Measurements from ENCODE around the gene HSD17B4. TPM values are rescaled to one million over a fixed set of nuclear protein-coding genes. Genes with fewer than 3 reads are reported as not detected.

The HSD17B4 gene
- total RNA-seq, 4 donors from 2014 or later, result 105 to 224 (median 166) TPM

DNA sequence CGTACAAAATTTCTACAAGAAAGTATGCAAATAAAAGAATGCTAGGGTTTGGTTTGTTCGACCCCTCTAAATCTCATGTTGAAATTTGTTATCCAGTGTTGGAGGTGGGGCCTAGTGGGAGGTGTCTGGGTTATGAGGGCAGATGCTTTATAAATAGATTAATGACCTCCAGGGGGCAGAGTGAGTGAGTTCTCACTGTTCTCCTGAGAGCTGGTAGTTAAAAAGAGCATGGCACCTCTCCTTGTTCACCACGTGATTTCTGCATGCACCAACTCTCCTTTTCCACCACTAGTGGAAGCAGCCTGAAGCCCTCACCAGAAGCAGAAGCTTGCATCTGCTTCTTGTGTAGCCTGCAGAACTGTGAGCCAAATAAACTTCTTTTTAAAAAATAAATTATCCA, 126.6 kb downstream of the HSD17B4 start:
- WGBS, 2 donors (ENCODE audit: low coverage in 1 of 2), result 61 to 68% methylated on average over 3 of the region's 3 CpGs
- H3K9me3 ChIP-seq, result no peaks in the 10 kb centered on the region
- H3K27ac ChIP-seq, result no peak overlapping the region
- H3K4me1 ChIP-seq, result no peaks in the 10 kb centered on the region
- in situ Hi-C loops (cut with MboI; ENCODE audit: low pct_ligation_motif_present in 1 of 4, low pct_unique_long_range_greater_than_20kb in 1 of 4, low sequenced_read_pairs in 3 of 4) (no loop called here), intact Hi-C loops (cut with DNase I; ENCODE audit: low total_unique reads) (no loop called here)
- H3K4me3 ChIP-seq, result no peak overlapping the region
- no peaks in the 10 kb centered on the region for H3K36me3 ChIP-seq
- H3K27me3 ChIP-seq, result no peaks in the 10 kb centered on the region
- no peak for DNase-seq
- TF ChIP-seq EP300 (IDR thresholded peaks at IDR 0.05; ENCODE audit: low read depth), result no peak
- TF ChIP-seq, protein P1, sequence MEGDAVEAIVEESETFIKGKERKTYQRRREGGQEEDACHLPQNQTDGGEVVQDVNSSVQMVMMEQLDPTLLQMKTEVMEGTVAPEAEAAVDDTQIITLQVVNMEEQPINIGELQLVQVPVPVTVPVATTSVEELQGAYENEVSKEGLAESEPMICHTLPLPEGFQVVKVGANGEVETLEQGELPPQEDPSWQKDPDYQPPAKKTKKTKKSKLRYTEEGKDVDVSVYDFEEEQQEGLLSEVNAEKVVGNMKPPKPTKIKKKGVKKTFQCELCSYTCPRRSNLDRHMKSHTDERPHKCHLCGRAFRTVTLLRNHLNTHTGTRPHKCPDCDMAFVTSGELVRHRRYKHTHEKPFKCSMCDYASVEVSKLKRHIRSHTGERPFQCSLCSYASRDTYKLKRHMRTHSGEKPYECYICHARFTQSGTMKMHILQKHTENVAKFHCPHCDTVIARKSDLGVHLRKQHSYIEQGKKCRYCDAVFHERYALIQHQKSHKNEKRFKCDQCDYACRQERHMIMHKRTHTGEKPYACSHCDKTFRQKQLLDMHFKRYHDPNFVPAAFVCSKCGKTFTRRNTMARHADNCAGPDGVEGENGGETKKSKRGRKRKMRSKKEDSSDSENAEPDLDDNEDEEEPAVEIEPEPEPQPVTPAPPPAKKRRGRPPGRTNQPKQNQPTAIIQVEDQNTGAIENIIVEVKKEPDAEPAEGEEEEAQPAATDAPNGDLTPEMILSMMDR (IDR thresholded peaks at IDR 0.05), result peak in 1 of 5 experiments; percentile 11

DNA sequence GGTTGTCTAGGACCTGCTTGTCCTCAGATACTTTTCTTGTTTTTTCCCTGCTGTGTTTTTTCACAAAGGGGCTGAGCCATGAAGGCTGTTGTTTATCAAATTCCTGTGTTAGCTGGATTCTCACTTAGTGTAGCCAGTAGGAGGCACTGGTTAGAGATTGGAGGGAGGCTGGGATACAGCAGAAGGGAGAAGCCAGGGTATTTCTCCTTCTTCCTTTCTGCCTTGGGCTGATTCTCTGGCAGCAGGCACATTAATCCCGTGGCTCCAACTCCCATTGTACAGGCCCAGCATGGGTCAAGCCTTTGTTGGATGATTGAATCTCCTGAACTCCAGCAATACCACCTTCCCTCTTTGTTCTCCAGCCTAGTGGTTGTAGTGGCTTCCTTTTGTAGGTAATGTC, 130.7 kb downstream of the HSD17B4 start:
- H3K36me3 ChIP-seq, result no peaks in the 10 kb centered on the region
- H3K27ac ChIP-seq, result no peak overlapping the region
- TF ChIP-seq EP300 (IDR thresholded peaks at IDR 0.05; ENCODE audit: low read depth) (no peak), POLR2AphosphoS5 (IDR thresholded peaks at IDR 0.05) (no peak), POLR2A (IDR thresholded peaks at IDR 0.05) (no peak)
- TF ChIP-seq, protein P1 (IDR thresholded peaks at IDR 0.05), result no peak
- no peak overlapping the region for H3K4me3 ChIP-seq
- intact Hi-C loops (cut with DNase I; ENCODE audit: low total_unique reads) (no loop called here), in situ Hi-C loops (cut with MboI; ENCODE audit: low pct_ligation_motif_present in 1 of 4, low pct_unique_long_range_greater_than_20kb in 1 of 4, low sequenced_read_pairs in 3 of 4) (no loop called here)
- H3K4me1 ChIP-seq, result no peaks in the 10 kb centered on the region
- no peaks in the 10 kb centered on the region for H3K27me3 ChIP-seq
- DNase-seq, result no peak
- no peaks in the 10 kb centered on the region for H3K9me3 ChIP-seq
- WGBS, 2 donors (ENCODE audit: low coverage in 1 of 2), result 69% methylated on average over 1 of the region's 1 CpG; no CpG with 5 or more reads in 1 of the 2 donors

DNA sequence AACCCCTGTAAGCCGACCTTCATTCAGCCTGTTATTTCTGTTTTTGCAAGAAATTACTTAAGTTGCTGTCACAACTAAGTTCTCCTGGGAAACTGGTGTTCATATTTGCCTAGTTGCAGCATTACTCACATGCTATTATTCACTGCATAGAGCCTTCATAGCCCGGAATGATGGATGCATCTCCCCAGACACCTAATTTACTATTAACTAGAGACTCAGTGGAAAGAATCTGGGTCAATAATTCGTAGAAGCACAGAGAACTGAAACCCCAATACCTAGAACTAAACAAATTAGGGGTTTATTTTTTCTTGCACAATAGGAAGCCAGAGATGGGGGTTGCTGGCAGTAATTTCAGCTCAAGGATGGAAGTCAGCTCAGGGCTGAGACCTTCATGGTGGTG, 131.4 kb downstream of the HSD17B4 start:
- TF ChIP-seq POLR2A (IDR thresholded peaks at IDR 0.05) (no peak), EP300 (IDR thresholded peaks at IDR 0.05; ENCODE audit: low read depth) (no peak), POLR2AphosphoS5 (IDR thresholded peaks at IDR 0.05) (no peak)
- TF ChIP-seq, protein P1 (IDR thresholded peaks at IDR 0.05), result no peak
- no peaks in the 10 kb centered on the region for H3K9me3 ChIP-seq
- intact Hi-C loops (cut with DNase I; ENCODE audit: low total_unique reads), result no loop called here
- no peak overlapping the region for H3K4me3 ChIP-seq
- H3K36me3 ChIP-seq, result no peaks in the 10 kb centered on the region
- DNase-seq, result no peak
- H3K27me3 ChIP-seq, result no peaks in the 10 kb centered on the region
- WGBS, 2 donors (ENCODE audit: low coverage in 1 of 2), result 52 to 66% methylated on average over 2 to 3 of the region's 3 CpGs
- no peaks in the 10 kb centered on the region for H3K4me1 ChIP-seq
- in situ Hi-C loops (cut with MboI; ENCODE audit: low pct_ligation_motif_present in 1 of 4, low pct_unique_long_range_greater_than_20kb in 1 of 4, low sequenced_read_pairs in 3 of 4), result no loop called here
- no peak overlapping the region for H3K27ac ChIP-seq

Small RNAs within 50 kb of the gene (small RNA-seq; reads per million reads assigned to genes)
- 0 to 0.28 (median 0.06) reads per million in 4 donors for gene RNA5SP190

Other genes with a start within 250 kb of the HSD17B4 start
- gene TNFAIP8, start 96.5 kb upstream of the HSD17B4 start, total RNA-seq, result 10 to 100 TPM in 3 of 4 donors, 1 to 10 TPM in 1; 9.8 to 28.1 (median 22.5) TPM
- gene FAM170A, start 177.1 kb downstream of the HSD17B4 start, total RNA-seq, result not detected

All from transverse colon (tissue), 4 donors.